ENCODE measurements around the gene PAAF1.

GRCh38 chr11:73939096-73939495 lies 62.3 kb downstream of the PAAF1 start:
- no peak for TF ChIP-seq TEAD4 (IDR thresholded peaks at IDR 0.05)
- TF ChIP-seq EP300 (IDR thresholded peaks at IDR 0.05; ENCODE audit: borderline replicate concordance): no peak
- TF ChIP-seq YY1 (IDR thresholded peaks at IDR 0.05; ENCODE audit: low read depth): no peak
- no peak for TF ChIP-seq TAF1 (IDR thresholded peaks at IDR 0.05; ENCODE audit: low read depth)
- no peak for TF ChIP-seq RAD21 (IDR thresholded peaks at IDR 0.05; ENCODE audit: low read depth)
- no peak for TF ChIP-seq FOXM1 (IDR thresholded peaks at IDR 0.05; ENCODE audit: borderline replicate concordance, low read depth)
- no peak for TF ChIP-seq TCF12 (IDR thresholded peaks at IDR 0.05; ENCODE audit: low read depth)
